H1 (cell line): ENCODE data around the gene NNMT. TPM values are rescaled to one million over a fixed set of nuclear protein-coding genes. Genes with fewer than 3 reads are reported as not detected.

ENCODE experiments used
- CTCF ChIA-PET: fragments of 300-600 bp; sonication (Branson Sonifier 250); formaldehyde crosslinking; loops from one replicate; lab custom pipeline; 2021; ENCODE audit not compliant: partially characterized antibody; lab: Charles Lee
- POLR2A ChIA-PET: fragments of 300-600 bp; sonication (Branson Sonifier 250); formaldehyde crosslinking; loops from one replicate; lab custom pipeline; 2021; ENCODE audit warnings: inconsistent platforms; ENCODE audit not compliant: partially characterized antibody; lab: Charles Lee
- DNase-seq, 2 experiments: peaks; one replicate each; pipeline versions ENCODE4 v3.0.0 to v3.0.0-alpha.2; 2010 to 2022; ENCODE audit warnings: low spot score in 2 of 2, low read depth in 1 of 2, mixed read lengths in 1 of 2
- FAIRE-seq: peaks from 2 replicates; lab custom pipeline; 2011; peaks lifted over from hg19 to GRCh38; lab: Jason Lieb, UNC
- H2AFZ ChIP-seq: 2 replicates; pipeline ENCODE4 v1.8.1; 2012; ENCODE audit warnings: low read length, inconsistent platforms
- H2AK5ac ChIP-seq: 2 replicates; pipeline ENCODE4 v1.6.1; 2013; ENCODE audit warnings: low read depth, low read length
- H2BK120ac ChIP-seq: replicated peaks from 2 replicates; pipeline ENCODE3; 2013; ENCODE audit warnings: low read depth, low read length, inconsistent platforms
- H2BK12ac ChIP-seq: 2 replicates; pipeline ENCODE4 v1.6.1; 2013; ENCODE audit warnings: low read depth, low read length
- H2BK15ac ChIP-seq: 2 replicates; pipeline ENCODE4 v1.6.1; 2013; ENCODE audit warnings: low read length
- H2BK20ac ChIP-seq: 2 replicates; pipeline ENCODE4 v1.6.1; 2013; ENCODE audit warnings: low read length
- H2BK5ac ChIP-seq: 2 replicates; pipeline ENCODE4 v1.6.1; 2013; ENCODE audit warnings: low read depth, low read length
- H3K14ac ChIP-seq: 2 replicates; pipeline ENCODE4 v1.6.1; 2013; ENCODE audit warnings: inconsistent platforms; ENCODE audit not compliant: insufficient read length
- H3K18ac ChIP-seq: 2 replicates; pipeline ENCODE4 v1.6.1; 2013; ENCODE audit warnings: low read length; ENCODE audit errors: extremely low read depth
- H3K23ac ChIP-seq: 2 replicates; pipeline ENCODE4 v1.6.1; 2013; ENCODE audit warnings: inconsistent platforms; ENCODE audit not compliant: insufficient read length
- H3K23me2 ChIP-seq: 2 replicates; pipeline ENCODE4 v1.6.1; 2013; ENCODE audit warnings: low read depth, low read length
- H3K27ac ChIP-seq: 2 replicates; pipeline ENCODE4 v1.6.1; 2011; ENCODE audit warnings: low read depth, low read length, inconsistent platforms
- H3K27me3 ChIP-seq, 4 experiments: replicated peaks in 1 of 4; 1 replicate in 1 of 4; 2 replicates in 3 of 4; pipeline versions ENCODE4 v1.6.1 to v1.8.1; 2011 to 2013; ENCODE audit warnings: low read length in 3 of 4, mild to moderate bottlenecking in 3 of 4, inconsistent platforms in 2 of 4, mixed read lengths in 2 of 4, moderate library complexity in 1 of 4; ENCODE audit not compliant: control insufficient read depth in 3 of 4, insufficient read depth in 3 of 4; ENCODE audit errors: extremely low read depth in 1 of 4
- H3K36me3 ChIP-seq, 4 experiments: 2 replicates each; pipeline versions ENCODE4 v1.6.1 to v1.8.1; 2011 to 2013; ENCODE audit warnings: mild to moderate bottlenecking in 4 of 4, low read length in 3 of 4, moderate library complexity in 2 of 4, control low read depth in 1 of 4, inconsistent platforms in 1 of 4; ENCODE audit not compliant: insufficient read depth in 4 of 4, control insufficient read depth in 2 of 4
- H3K4ac ChIP-seq: replicated peaks from 2 replicates; pipeline ENCODE3; 2013; ENCODE audit warnings: low read length, low read depth, mixed read lengths, inconsistent platforms; ENCODE audit not compliant: insufficient read length
- H3K4me1 ChIP-seq, 4 experiments: replicated peaks in 1 of 4; 1 replicate in 1 of 4; 2 replicates in 3 of 4; pipeline versions ENCODE4 v1.6.1 to v1.8.1; 2011 to 2013; ENCODE audit warnings: low read length in 3 of 4, inconsistent platforms in 2 of 4, mixed read lengths in 1 of 4; ENCODE audit not compliant: insufficient read depth in 4 of 4, control insufficient read depth in 3 of 4
- H3K4me2 ChIP-seq, 2 experiments: 2 replicates each; pipeline versions ENCODE4 v1.6.1 to v1.8.1; 2011 to 2013; ENCODE audit warnings: low read depth in 2 of 2, low read length in 2 of 2, control low read depth in 1 of 2, inconsistent platforms in 1 of 2, mild to moderate bottlenecking in 1 of 2; ENCODE audit not compliant: insufficient read depth in 1 of 2
- H3K4me3 ChIP-seq, 4 experiments: fragments of 200-600, 300-600 bp in 1 of 4; sonication (generic), shearing (Covaris generic), sonication (Bioruptor Twin) in 1 of 4; 2 replicates each; pipeline versions ENCODE4 v1.5.1 to v1.8.1; 2011 to 2016; ENCODE audit warnings: low read length in 4 of 4, low read depth in 3 of 4, control low read depth in 2 of 4, inconsistent platforms in 2 of 4, mild to moderate bottlenecking in 2 of 4, mixed read lengths in 1 of 4, moderate library complexity in 1 of 4; ENCODE audit not compliant: insufficient read depth in 2 of 4; ENCODE audit errors: extremely low read depth in 1 of 4
- H3K56ac ChIP-seq: replicated peaks from 2 replicates; pipeline ENCODE3; 2013; ENCODE audit warnings: low read depth, mild to moderate bottlenecking, mixed read lengths, low read length, inconsistent platforms; ENCODE audit not compliant: insufficient read length
- H3K79me1 ChIP-seq: 2 replicates; pipeline ENCODE4 v1.6.1; 2013; ENCODE audit warnings: low read depth, low read length, control low read depth
- H3K79me2 ChIP-seq, 2 experiments: 2 replicates each; pipeline versions ENCODE4 v1.6.1 to v1.8.1; 2012 to 2013; ENCODE audit warnings: low read length in 2 of 2, mild to moderate bottlenecking in 2 of 2, inconsistent platforms in 1 of 2; ENCODE audit not compliant: insufficient read depth in 2 of 2, control insufficient read depth in 1 of 2
- H3K9ac ChIP-seq, 4 experiments: replicated peaks in 1 of 4; 1 replicate in 1 of 4; 2 replicates in 3 of 4; pipeline versions ENCODE4 v1.6.1 to v1.8.1; 2011 to 2013; ENCODE audit warnings: low read depth in 3 of 4, low read length in 3 of 4, control low read depth in 2 of 4, mild to moderate bottlenecking in 2 of 4, moderate library complexity in 2 of 4, inconsistent platforms in 1 of 4; ENCODE audit errors: extremely low read depth in 1 of 4
- H3K9me3 ChIP-seq, 2 experiments: 2 replicates each; pipeline versions ENCODE4 v1.6.1 to v1.8.1; 2012 to 2013; ENCODE audit warnings: mild to moderate bottlenecking in 2 of 2, moderate library complexity in 2 of 2, control low read depth in 1 of 2, inconsistent platforms in 1 of 2, low read depth in 1 of 2, low read length in 1 of 2, mixed read lengths in 1 of 2; ENCODE audit not compliant: insufficient read depth in 2 of 2
- H4K20me1 ChIP-seq, 2 experiments: replicated peaks in 1 of 2; 2 replicates each; pipeline versions ENCODE3 to v1.8.1; 2011 to 2013; ENCODE audit warnings: inconsistent platforms in 2 of 2, low read length in 2 of 2, mild to moderate bottlenecking in 1 of 2; ENCODE audit not compliant: insufficient read depth in 2 of 2, control insufficient read depth in 1 of 2
- H4K5ac ChIP-seq: 2 replicates; pipeline ENCODE4 v1.6.1; 2013; ENCODE audit warnings: low read length, low read depth, mixed read lengths, inconsistent platforms; ENCODE audit not compliant: insufficient read length
- H4K8ac ChIP-seq: 2 replicates; pipeline ENCODE4 v1.8.0; 2013; ENCODE audit warnings: mild to moderate bottlenecking, moderate library complexity, low read length, inconsistent platforms; ENCODE audit not compliant: insufficient read depth; ENCODE audit errors: extremely low read depth
- H4K91ac ChIP-seq: replicated peaks from 2 replicates; pipeline ENCODE3; 2013; ENCODE audit warnings: low read length, mixed read lengths, inconsistent platforms; ENCODE audit not compliant: insufficient read length
- ASH2L ChIP-seq: fragments of 200-600, 300-600 bp; sonication (generic); IDR thresholded peaks from one replicate; pipeline ENCODE4 v1.7.1; 2017; ENCODE audit warnings: low read length
- BRCA1 ChIP-seq: IDR thresholded peaks from 2 replicates; pipeline ENCODE4 v1.6.1; 2012; ENCODE audit warnings: low read depth, low read length, improper control_type of control experiment
- CBX8 ChIP-seq: fragments of 300-800, 300-1000 bp; sonication (generic); IDR thresholded peaks from 2 replicates; pipeline ENCODE4 v1.7.1; 2016; ENCODE audit warnings: low read depth, low read length, borderline replicate concordance
- EGR1 ChIP-seq: IDR thresholded peaks from 2 replicates; pipeline ENCODE4 v1.6.1; 2011; ENCODE audit warnings: low read depth, low read length, borderline replicate concordance
- JUND ChIP-seq: IDR thresholded peaks from 2 replicates; pipeline ENCODE4 v1.6.1; 2011; ENCODE audit warnings: mild to moderate bottlenecking, improper control_type of control experiment, low read length
- KDM1A ChIP-seq: fragments of 200-600, 300-600 bp; sonication (generic); IDR thresholded peaks from 2 replicates; pipeline ENCODE4 v1.7.1; 2016; ENCODE audit warnings: mild to moderate bottlenecking, low read length, borderline replicate concordance
- NANOG ChIP-seq: IDR thresholded peaks from 2 replicates; pipeline ENCODE4 v1.6.1; 2011; ENCODE audit warnings: low read length, low read depth, mild to moderate bottlenecking, inconsistent platforms; ENCODE audit not compliant: insufficient read depth, poor library complexity, severe bottlenecking
- POLR2A ChIP-seq, 2 experiments: IDR thresholded peaks; 1 replicate in 1 of 2; 2 replicates in 1 of 2; pipeline ENCODE4 v1.6.1; 2011; ENCODE audit warnings: low read depth in 2 of 2, low read length in 2 of 2, mild to moderate bottlenecking in 2 of 2; ENCODE audit errors: control extremely low read depth in 1 of 2
- POU5F1 ChIP-seq: IDR thresholded peaks from 2 replicates; pipeline ENCODE4 v1.6.1; 2011; ENCODE audit warnings: low read depth, mild to moderate bottlenecking, low read length, moderate library complexity
- RBBP5 ChIP-seq: IDR thresholded peaks from 2 replicates; pipeline ENCODE4 v1.7.1; 2012; ENCODE audit warnings: low read depth, mild to moderate bottlenecking, inconsistent platforms, low read length, moderate library complexity, borderline replicate concordance
- RFX5 ChIP-seq: IDR thresholded peaks from 2 replicates; pipeline ENCODE4 v1.6.1; 2011; ENCODE audit warnings: low read depth, low read length, improper control_type of control experiment, borderline replicate concordance
- RNF2 ChIP-seq: fragments of 200-900, 300-1000 bp; sonication (generic); IDR thresholded peaks from 2 replicates; pipeline ENCODE4 v1.7.1; 2016; ENCODE audit warnings: borderline replicate concordance, low read depth, mild to moderate bottlenecking, antibody characterized with exemption, low read length; ENCODE audit not compliant: poor library complexity, severe bottlenecking; ENCODE audit errors: missing control alignments
- SIRT6 ChIP-seq: IDR thresholded peaks from one replicate; pipeline ENCODE4 v1.7.1; 2012; ENCODE audit warnings: low read length, inconsistent platforms
- SIX5 ChIP-seq: IDR thresholded peaks from 2 replicates; pipeline ENCODE4 v1.6.1; 2011; ENCODE audit warnings: mild to moderate bottlenecking, low read depth, low read length
- SP4 ChIP-seq: IDR thresholded peaks from 2 replicates; pipeline ENCODE4 v1.6.1; 2012; ENCODE audit warnings: low read length, inconsistent platforms
- SRF ChIP-seq: IDR thresholded peaks from 2 replicates; pipeline ENCODE4 v1.6.1; 2011; ENCODE audit warnings: mild to moderate bottlenecking, low read depth, low read length, moderate library complexity
- WGBS, 2 experiments: shearing (Covaris generic) in 1 of 2; methylation state at CpG; one replicate each; pipeline versions ENCODE4 v1.1.6 to v1.1.7; 2013 to 2015; ENCODE audit warnings: low lambda C conversion rate in 2 of 2, mixed read lengths in 2 of 2, inconsistent platforms in 1 of 2, low coverage in 1 of 2, missing lambda C conversion rate in 1 of 2; ENCODE audit not compliant: insufficient replicate concordance in 2 of 2, insufficient coverage in 1 of 2, insufficient read length in 1 of 2; ENCODE audit errors: extremely low coverage in 1 of 2, missing lambda C conversion rate in 1 of 2; 5-methylcytosine and 5-hydroxymethylcytosine counted together
- polyA plus RNA-seq, 7 experiments: library from polyadenylated mRNA; depleted of rRNA in 3 of 7; stranded (reverse) in 5 of 7; unstranded in 2 of 7; fragments of >200 nt in 5 of 7; fragments of 200-250 nt in 2 of 7; gene quantifications; 1 replicate in 5 of 7; 2 replicates in 1 of 7; 4 replicates in 1 of 7; pipeline versions ENCODE4 v1.2.1 to v1.2.3, GENCODE V29; 2011 to 2013; ENCODE audit warnings: missing spikeins in 2 of 7, mixed read lengths in 2 of 7
- total RNA-seq: library from RNA; stranded (reverse); fragmentation: NEBNext Ultra II Directional; extraction: Animal tissue kit (Norgen Biotek cat#: 25700); gene quantifications from 2 replicates; pipeline ENCODE4 v1.2.1, GENCODE V29; 2021

The NNMT gene
- total and polyA plus RNA-seq, 2 of the 8 experiments (the other 6 are each of a cell fraction or from before 2014, with no cell fraction given): not detected

DNA sequence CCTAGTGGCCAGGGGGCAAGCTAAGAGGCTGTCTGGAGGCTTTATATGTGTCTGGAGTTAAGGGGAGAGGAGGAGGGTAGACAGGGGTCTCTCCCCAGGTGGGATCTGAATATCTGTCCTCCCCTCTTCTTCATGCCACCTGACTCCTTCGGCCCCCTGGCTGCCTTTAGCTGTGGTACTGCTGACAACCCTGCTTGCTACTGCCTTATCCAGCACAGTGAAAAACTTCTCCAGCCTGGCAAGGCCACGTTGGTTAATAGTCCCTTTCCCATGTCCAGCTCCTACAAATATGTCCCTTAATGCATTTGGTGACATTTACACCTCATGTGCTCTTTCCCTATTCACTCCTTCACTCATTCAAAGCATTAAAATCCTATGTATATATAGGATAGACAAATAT, 42.4 kb upstream of the NNMT start:
- Histone ChIP-seq H3K9me3 (no peaks in the 10 kb centered on the region), H4K5ac (no peak overlapping the region), H3K27me3 (no peaks in the 10 kb centered on the region), H3K14ac (no peak overlapping the region), H4K8ac (no peak overlapping the region), H3K23me2 (no peaks in the 10 kb centered on the region; the same call in 1 of the 2 replicates), H3K79me1 (no peaks in the 10 kb centered on the region), H2BK5ac (no peak overlapping the region), H3K4me2 (no peak overlapping the region), H4K91ac (no peak overlapping the region), H2BK20ac (no peak overlapping the region), H2AK5ac (no peak overlapping the region; the same call in 1 of the 2 replicates), H3K36me3 (no peaks in the 10 kb centered on the region), H3K4me1 (peaks cover 0 to 5% (median 0%) of the 10 kb centered on the region in 4 experiments; a peak in 3 of 7 replicates), H3K4ac (no peak overlapping the region), H2BK12ac (no peak overlapping the region), H3K23ac (no peak overlapping the region), H2BK15ac (no peak overlapping the region), H3K9ac (no peak overlapping the region), H3K79me2 (no peaks in the 10 kb centered on the region), H3K4me3 (no peak overlapping the region), H3K27ac (no peak overlapping the region), H3K56ac (no peak overlapping the region), H3K18ac (no peak overlapping the region), H4K20me1 (no peaks in the 10 kb centered on the region), H2BK120ac (no peak overlapping the region), H2AFZ (no peak overlapping the region)
- FAIRE-seq (no peak), DNase-seq (no peak)
- 86% methylated on average over 2 of the region's 2 CpGs; no CpG with 5 or more reads in 1 of the 2 experiments for WGBS, 2 experiments
- POLR2A ChIA-PET: no interaction called here
- CTCF ChIA-PET: interaction anchor here (0.6 to 20.1 kb wide), 9 partner anchors 7 to 357 kb away, joined by 3 to 256 read pairs (median 4); no protein-coding TSS in a partner anchor
- no peak for TF ChIP-seq SRF
- TF ChIP-seq EGR1: no peak
- TF ChIP-seq POU5F1: no peak
- TF ChIP-seq SP4: no peak
- no peak for TF ChIP-seq CBX8
- TF ChIP-seq SIX5: no peak
- no peak for TF ChIP-seq SIRT6
- no peak for TF ChIP-seq RBBP5
- TF ChIP-seq JUND: no peak
- TF ChIP-seq ASH2L: no peak
- no peak for TF ChIP-seq RNF2
- no peak for TF ChIP-seq NANOG
- TF ChIP-seq BRCA1: no peak
- TF ChIP-seq KDM1A: no peak
- no peak for TF ChIP-seq RFX5
- no peak for TF ChIP-seq POLR2A (IDR thresholded peaks at IDR 0.05; ENCODE audit: control extremely low read depth in 1 of 2, low read depth in 2 of 2, low read length in 2 of 2)
